ENCODE results near the gene P2RY6. TPM values are rescaled to one million over a fixed set of nuclear protein-coding genes. Genes with fewer than 3 reads are reported as not detected.

The P2RY6 gene
- total and polyA plus RNA-seq, 2 of the 8 experiments (the other 6 are each of a cell fraction or from before 2014, with no cell fraction given), result 0.15 TPM; not detected in 1

- TF ChIP-seq, protein P1, sequence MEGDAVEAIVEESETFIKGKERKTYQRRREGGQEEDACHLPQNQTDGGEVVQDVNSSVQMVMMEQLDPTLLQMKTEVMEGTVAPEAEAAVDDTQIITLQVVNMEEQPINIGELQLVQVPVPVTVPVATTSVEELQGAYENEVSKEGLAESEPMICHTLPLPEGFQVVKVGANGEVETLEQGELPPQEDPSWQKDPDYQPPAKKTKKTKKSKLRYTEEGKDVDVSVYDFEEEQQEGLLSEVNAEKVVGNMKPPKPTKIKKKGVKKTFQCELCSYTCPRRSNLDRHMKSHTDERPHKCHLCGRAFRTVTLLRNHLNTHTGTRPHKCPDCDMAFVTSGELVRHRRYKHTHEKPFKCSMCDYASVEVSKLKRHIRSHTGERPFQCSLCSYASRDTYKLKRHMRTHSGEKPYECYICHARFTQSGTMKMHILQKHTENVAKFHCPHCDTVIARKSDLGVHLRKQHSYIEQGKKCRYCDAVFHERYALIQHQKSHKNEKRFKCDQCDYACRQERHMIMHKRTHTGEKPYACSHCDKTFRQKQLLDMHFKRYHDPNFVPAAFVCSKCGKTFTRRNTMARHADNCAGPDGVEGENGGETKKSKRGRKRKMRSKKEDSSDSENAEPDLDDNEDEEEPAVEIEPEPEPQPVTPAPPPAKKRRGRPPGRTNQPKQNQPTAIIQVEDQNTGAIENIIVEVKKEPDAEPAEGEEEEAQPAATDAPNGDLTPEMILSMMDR (IDR thresholded peaks at IDR 0.05; ENCODE audit: control extremely low read depth in 1 of 3, insufficient read depth in 1 of 3, low read depth in 1 of 3, low read length in 3 of 3), result no peak
Measured at GRCh38 chr11:73281201-73281741, 9.1 kb downstream of the P2RY6 start (continued).

Data from H1 (cell line).